GM21723 (cell line): Measurements from ENCODE around the gene DNAJB1.
A peak's percentile ranks its signal among the peaks of the same experiment; 100 is the strongest.
"Not testable (repeated sequence)": the region's sequence is repeated elsewhere in the genome, so short reads cannot be mapped to it uniquely, and the experiment has no call there.

Experiments used
- ATAC-seq: cut with Tn5 transposase; IDR thresholded peaks from one replicate; pipeline ENCODE4 v1.9.1; 2021; ENCODE audit warnings: mild to moderate bottlenecking, moderate library complexity; ENCODE audit not compliant: unreplicated experiment

The DNAJB1 gene

GRCh38 chr19:14553042-14553938, 35.1 kb upstream of the DNAJB1 start:
- ATAC-seq = no peak

- not testable (repeated sequence) for ATAC-seq
Observed at GRCh38 chr19:14552006-14552360, 33.8 kb upstream of the DNAJB1 start.

- ATAC-seq = not testable (repeated sequence)
Observed at GRCh38 chr19:14551134-14552005, 33.2 kb upstream of the DNAJB1 start.

- ATAC-seq = no peak
Observed at GRCh38 chr19:14550201-14550754, 32.1 kb upstream of the DNAJB1 start.

GRCh38 chr19:14545716-14546082, 27.5 kb upstream of the DNAJB1 start:
- no peak for ATAC-seq

DNA sequence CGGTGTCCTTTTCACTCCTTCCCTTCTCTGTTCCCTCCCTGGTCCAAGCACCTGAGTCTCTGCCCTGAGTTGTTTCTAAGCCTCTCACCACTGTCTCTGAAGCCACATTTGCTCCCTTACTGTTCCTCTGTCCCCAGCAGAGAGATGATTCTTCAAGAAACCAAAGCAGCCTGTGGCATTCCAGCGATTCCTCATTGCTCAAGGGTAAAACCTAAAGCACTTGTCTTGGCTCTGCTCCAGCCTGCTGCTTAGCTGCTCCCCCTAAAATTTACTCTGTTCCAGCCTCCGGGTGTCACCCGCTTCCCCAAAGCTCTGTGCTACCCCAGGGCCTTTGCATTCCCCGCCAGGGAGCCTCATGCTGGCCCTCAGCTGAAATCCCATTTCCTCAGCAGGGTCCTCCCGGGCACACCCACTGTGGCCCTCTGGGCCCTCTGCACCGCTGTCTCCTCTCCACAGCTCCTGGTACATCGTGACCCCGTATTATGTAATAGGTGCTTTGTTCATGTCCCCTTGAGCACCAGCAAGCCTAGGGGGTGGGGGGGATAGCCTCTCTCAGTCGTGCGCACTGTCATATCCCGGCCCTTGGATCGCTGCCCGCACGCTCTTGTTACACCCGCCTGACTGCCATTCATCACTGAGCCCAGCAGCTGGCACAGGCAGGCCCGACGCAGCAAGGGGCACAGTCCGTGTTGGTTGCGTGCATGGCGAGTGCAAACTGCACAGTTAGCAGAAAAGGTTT, 26.9 kb upstream of the DNAJB1 start:
- no peak for ATAC-seq

GRCh38 chr19:14544047-14544446, 25.9 kb upstream of the DNAJB1 start:
- no peak for ATAC-seq

DNA sequence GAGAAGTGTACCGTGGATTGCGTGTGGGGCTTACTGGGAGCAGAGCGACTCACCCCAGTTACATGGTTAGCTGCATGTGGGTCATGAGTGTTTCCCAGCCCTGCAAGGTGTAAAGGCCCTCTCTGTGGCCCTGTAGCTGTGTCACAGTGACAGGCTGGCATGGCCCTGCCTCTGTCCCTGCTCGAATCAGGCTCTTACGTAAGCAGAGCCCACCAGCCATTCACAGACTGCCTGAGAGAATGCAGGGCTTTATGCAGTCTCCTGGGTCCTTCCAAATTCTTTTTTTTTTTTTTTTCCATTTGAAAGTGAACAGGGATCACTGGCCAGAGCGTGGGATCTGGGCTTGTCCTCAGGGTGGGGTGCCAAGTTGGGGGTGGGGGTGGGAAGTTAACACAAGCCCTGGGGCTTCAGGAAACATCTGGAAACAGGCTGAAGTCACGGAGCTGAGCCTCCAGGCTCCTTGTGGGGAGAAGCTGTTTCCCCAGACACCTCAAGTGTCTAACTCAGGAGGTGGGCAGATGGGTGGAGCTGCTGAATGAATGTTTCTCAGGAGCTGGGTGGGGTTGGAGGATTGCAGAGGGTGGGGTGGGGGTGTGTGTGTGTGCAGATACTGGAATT, 24.6 kb upstream of the DNAJB1 start:
- no peak for ATAC-seq

DNA sequence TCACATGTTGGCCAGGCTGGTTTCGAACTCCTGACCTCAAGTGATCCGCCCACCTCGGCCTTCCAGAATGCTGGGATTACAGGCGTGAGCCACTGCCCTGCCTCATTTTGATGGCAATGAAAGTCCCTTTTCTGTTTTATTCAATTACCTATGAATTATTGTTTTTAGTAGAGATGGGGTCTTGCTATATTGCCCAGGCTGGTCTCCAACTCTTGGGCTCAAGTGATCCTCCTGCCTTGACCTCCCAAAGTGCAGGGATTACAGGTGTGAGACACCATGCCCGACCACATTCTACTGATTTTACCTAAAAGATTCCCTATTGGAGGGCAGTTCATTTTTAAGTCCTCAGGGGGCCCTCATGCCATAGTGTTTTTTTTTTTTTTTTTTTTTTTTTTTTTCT, 23.8 kb upstream of the DNAJB1 start:
- ATAC-seq = not testable (repeated sequence)

- ATAC-seq = no peak
Observed at GRCh38 chr19:14540741-14541525, 22.7 kb upstream of the DNAJB1 start.

DNA sequence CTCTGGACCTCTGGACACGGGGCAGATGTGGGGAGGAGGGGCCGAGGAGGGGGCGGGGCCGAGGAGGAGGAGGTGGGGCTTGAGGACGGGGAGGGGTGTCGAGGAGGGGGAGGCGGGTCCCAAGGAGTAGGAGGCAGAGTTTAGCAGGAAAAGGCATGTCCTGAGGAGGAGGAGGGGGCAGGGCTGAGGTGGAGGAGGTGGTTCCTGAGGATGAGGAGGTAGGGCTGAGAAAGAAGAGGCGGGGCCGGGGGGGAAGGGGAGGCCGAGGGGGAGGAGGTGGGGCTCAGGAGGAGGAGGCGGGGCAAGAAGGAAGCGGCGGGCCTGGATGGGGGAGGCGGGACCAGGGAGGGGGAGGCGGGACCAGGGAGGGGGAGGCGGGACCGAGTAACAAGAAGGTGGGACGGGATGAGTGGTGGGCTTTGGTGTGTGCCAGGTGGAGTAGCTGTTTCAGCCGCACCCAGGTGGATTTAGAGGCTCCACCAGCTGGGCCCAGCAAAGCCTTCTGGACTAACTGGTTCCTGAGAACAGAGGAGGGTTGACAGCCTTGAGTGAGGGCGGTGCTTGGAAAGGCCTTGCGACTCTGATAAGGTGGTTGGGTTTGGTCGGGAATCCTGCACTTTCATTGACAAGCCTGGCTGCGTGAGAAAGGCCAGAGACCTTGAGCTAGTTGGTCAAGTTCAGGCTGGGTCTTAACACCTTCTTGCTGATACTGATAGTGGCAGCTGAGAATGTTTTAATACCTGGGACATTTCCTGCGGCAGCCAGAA, 18.9 kb upstream of the DNAJB1 start:
- no peak for ATAC-seq

DNA sequence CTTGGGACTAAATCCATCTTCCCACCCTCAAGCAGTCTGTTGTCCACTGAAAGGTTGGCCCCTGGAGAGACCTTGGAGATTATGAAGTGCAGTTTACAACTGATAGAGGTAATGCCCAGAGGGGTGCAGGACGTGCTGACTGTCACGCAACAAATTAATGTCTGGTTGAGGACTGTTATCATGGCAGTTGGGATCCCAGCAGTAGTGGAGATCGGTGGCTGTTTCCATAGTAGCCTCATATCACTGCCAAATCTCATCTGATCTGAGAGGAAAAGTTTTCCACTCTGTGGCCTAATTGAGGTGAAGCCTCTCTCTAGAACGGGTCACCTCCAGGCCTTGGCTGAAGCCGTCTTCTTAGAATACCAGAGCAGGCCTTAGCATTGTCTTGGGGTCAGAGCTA, 15.3 kb upstream of the DNAJB1 start:
- no peak for ATAC-seq

DNA sequence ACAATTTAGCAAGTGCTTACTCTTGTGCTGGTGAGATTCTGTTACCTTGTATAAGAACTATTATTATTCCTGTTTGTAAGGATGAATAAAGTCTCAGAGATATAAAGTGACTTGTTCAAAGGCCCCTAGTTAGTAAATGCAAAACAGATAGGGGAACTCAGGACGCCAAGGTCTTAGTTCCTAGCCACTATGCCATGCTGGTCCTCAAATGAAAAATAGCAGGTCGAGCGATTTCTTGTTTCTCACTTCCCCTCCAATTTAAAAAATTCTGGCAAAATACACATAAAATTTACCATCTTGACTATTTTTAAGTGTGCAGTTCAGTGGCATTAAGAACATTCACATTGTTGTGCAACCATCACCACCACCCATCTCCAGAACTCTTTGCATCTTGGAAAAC, 12.3 kb upstream of the DNAJB1 start:
- no peak for ATAC-seq

- ATAC-seq = no peak
Observed at GRCh38 chr19:14530005-14530348, 11.8 kb upstream of the DNAJB1 start.

- peak; percentile 94 for ATAC-seq
Observed at GRCh38 chr19:14529254-14530004, 11.2 kb upstream of the DNAJB1 start, which contains the start of gene TECR. Gene TECR (plus strand): TSS chr19:14529594. CDS start chr19:14529697, 103 bp downstream.

- ATAC-seq = no peak
Observed at GRCh38 chr19:14528419-14529253, 10.4 kb upstream of the DNAJB1 start.

GRCh38 chr19:14526423-14526822, 8.2 kb upstream of the DNAJB1 start:
- ATAC-seq = no peak
